ENCODE measurements around the gene TNFAIP3. TPM values are rescaled to one million over a fixed set of nuclear protein-coding genes. Genes with fewer than 3 reads are reported as not detected.

The TNFAIP3 gene
- total RNA-seq, 1 donor from 2014 or later: 16.8 TPM

DNA sequence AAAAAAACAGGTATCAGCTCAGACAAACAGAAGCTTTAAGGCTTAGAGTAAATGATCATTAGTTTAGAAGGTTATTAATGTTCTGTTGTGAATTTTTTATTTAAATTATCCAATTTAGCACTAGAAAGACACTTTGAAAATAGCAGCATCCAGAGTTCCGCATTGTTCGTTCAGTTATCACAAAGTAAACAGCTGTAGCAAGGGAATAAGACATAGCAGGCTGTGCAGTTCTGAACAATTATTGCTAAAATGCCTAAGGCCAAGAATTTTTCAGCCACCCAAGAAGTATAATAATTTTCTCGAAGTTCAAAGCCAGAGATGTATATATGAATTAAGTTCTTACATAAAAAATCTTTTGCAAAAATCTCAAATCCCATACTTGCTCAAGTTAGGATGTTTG is 8.0 kb upstream of the TNFAIP3 start:
- no peak for FAIRE-seq
- H3K4me3 Mint-ChIP-seq (ENCODE audit: unreplicated experiment): no peak overlapping the region
- Histone ChIP-seq H3K4me2 (ENCODE audit: low read length) (no peak overlapping the region), H2AFZ (ENCODE audit: low read depth, low read length) (no peak overlapping the region), H3K79me2 (ENCODE audit: insufficient read depth, low read length) (no peaks in the 10 kb centered on the region), H3K9me3 (ENCODE audit: insufficient read depth, low read depth, low read length) (no peaks in the 10 kb centered on the region), H3K4me3 (ENCODE audit: insufficient read depth, low read depth, low read length) (no peak overlapping the region), H3K27ac (ENCODE audit: low read depth, low read length) (no peak overlapping the region), H3K4me1 (ENCODE audit: insufficient read depth, low read length) (no peaks in the 10 kb centered on the region), H3K9ac (ENCODE audit: low read length) (no peak overlapping the region), H4K20me1 (ENCODE audit: insufficient read depth, low read length) (no peaks in the 10 kb centered on the region), H3K27me3 (ENCODE audit: insufficient read depth, low read length) (no peaks in the 10 kb centered on the region), H3K36me3 (ENCODE audit: insufficient read depth, low read length) (no peaks in the 10 kb centered on the region)
- peaks cover 3% of the 10 kb centered on the region for H3K9me3 Mint-ChIP-seq (ENCODE audit: unreplicated experiment)
- DNase-seq (ENCODE audit: low read depth): no peak
- TF ChIP-seq, protein P1, sequence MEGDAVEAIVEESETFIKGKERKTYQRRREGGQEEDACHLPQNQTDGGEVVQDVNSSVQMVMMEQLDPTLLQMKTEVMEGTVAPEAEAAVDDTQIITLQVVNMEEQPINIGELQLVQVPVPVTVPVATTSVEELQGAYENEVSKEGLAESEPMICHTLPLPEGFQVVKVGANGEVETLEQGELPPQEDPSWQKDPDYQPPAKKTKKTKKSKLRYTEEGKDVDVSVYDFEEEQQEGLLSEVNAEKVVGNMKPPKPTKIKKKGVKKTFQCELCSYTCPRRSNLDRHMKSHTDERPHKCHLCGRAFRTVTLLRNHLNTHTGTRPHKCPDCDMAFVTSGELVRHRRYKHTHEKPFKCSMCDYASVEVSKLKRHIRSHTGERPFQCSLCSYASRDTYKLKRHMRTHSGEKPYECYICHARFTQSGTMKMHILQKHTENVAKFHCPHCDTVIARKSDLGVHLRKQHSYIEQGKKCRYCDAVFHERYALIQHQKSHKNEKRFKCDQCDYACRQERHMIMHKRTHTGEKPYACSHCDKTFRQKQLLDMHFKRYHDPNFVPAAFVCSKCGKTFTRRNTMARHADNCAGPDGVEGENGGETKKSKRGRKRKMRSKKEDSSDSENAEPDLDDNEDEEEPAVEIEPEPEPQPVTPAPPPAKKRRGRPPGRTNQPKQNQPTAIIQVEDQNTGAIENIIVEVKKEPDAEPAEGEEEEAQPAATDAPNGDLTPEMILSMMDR (IDR thresholded peaks at IDR 0.05; ENCODE audit: insufficient read depth, low read depth, low read length): no peak
- no peak for TF ChIP-seq EZH2 (IDR thresholded peaks at IDR 0.05; ENCODE audit: insufficient read depth, low read length)
- H3K36me3 Mint-ChIP-seq (ENCODE audit: low read depth, unreplicated experiment): no peaks in the 10 kb centered on the region
- no peak overlapping the region for H3K27ac Mint-ChIP-seq (ENCODE audit: unreplicated experiment)
- peaks cover 3% of the 10 kb centered on the region for H3K4me1 Mint-ChIP-seq (ENCODE audit: low read depth, unreplicated experiment)
- H3K27me3 Mint-ChIP-seq (ENCODE audit: low read depth, unreplicated experiment): no peaks in the 10 kb centered on the region

DNA sequence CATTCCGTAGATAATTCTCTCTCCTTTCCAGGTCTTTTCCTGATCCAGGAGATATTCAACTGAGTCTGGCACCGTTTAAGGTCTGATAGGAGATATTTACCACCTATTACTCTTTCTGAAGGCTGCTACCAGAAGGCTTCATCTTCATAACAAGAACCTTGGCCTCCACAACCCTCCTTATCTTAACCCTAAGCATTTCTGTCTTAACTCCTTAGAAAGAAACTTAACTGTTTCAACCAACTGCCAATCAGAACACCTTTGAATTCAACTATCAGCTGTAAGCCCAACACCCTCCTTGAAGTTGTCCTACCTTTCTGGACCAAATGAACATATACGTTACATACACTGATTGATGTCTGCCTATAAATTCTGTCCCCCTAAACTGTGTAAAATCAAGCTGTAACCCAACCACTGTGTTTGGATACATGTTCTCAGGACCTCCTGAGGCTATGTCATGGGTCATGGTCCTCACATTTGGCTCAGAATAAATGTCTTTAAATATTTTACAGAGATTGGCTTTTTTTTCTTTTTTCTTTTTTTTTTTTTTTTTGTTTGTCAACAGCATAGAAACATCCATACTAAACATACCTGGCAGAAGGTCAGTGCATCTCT is 6.6 kb upstream of the TNFAIP3 start:
- Mint-ChIP-seq H3K27ac (ENCODE audit: unreplicated experiment) (peak overlapping the region; percentile 27), H3K9me3 (ENCODE audit: unreplicated experiment) (peaks cover 3% of the 10 kb centered on the region), H3K27me3 (ENCODE audit: low read depth, unreplicated experiment) (no peaks in the 10 kb centered on the region), H3K4me3 (ENCODE audit: unreplicated experiment) (no peak overlapping the region), H3K4me1 (ENCODE audit: low read depth, unreplicated experiment) (peaks cover 3% of the 10 kb centered on the region), H3K36me3 (ENCODE audit: low read depth, unreplicated experiment) (no peaks in the 10 kb centered on the region)
- H3K4me2 ChIP-seq (ENCODE audit: low read length): no peak overlapping the region
- no peaks in the 10 kb centered on the region for H3K36me3 ChIP-seq (ENCODE audit: insufficient read depth, low read length)
- H4K20me1 ChIP-seq (ENCODE audit: insufficient read depth, low read length): no peaks in the 10 kb centered on the region
- DNase-seq (ENCODE audit: low read depth) (no peak), FAIRE-seq (no peak)
- H2AFZ ChIP-seq (ENCODE audit: low read depth, low read length): no peak overlapping the region
- no peak overlapping the region for H3K27ac ChIP-seq (ENCODE audit: low read depth, low read length)
- no peak for TF ChIP-seq EZH2 (IDR thresholded peaks at IDR 0.05; ENCODE audit: insufficient read depth, low read length)
- TF ChIP-seq, protein P1 (IDR thresholded peaks at IDR 0.05; ENCODE audit: insufficient read depth, low read depth, low read length): no peak
- no peak overlapping the region for H3K9ac ChIP-seq (ENCODE audit: low read length)
- H3K27me3 ChIP-seq (ENCODE audit: insufficient read depth, low read length): no peaks in the 10 kb centered on the region
- H3K79me2 ChIP-seq (ENCODE audit: insufficient read depth, low read length): no peaks in the 10 kb centered on the region
- no peaks in the 10 kb centered on the region for H3K4me1 ChIP-seq (ENCODE audit: insufficient read depth, low read length)
- H3K9me3 ChIP-seq (ENCODE audit: insufficient read depth, low read depth, low read length): no peaks in the 10 kb centered on the region
- no peak overlapping the region for H3K4me3 ChIP-seq (ENCODE audit: insufficient read depth, low read depth, low read length)

DNA sequence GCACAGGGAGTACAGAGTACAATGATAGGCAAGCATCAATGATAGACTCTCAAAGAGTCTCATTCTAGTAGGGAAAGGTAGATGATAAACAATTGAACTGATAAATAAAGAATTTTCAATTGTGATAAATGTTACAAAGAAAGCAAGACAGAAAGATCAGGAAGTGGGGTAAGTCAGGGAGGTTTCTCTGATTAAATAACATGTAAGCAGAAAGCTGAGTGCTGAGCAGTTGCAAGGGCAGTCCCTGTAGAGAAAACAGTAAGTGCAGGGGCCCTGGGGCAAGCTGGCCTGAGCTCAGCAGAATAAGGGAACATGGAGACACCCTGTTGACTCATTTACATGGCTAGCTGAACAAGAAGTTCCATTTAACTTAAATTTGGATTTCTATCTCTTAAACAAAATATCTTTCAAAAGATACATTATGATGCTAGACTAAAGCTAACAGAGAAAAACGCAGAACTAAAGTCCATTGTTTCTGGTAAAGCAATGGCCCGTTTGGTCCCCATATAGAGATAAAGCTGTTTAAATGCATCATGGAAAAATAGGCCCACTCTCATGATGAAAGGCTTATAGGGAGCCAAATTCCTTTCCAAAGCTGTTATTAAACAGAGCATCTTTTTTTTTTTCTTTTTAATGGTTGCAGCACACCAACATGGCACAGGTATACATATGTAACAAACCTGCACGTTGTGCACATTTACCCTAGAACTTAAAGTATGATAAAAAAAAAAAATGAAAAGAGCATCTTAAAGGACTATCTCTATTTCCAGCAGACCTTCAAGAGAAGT is 5.3 kb upstream of the TNFAIP3 start:
- no peaks in the 10 kb centered on the region for H3K79me2 ChIP-seq (ENCODE audit: insufficient read depth, low read length)
- H3K36me3 ChIP-seq (ENCODE audit: insufficient read depth, low read length): no peaks in the 10 kb centered on the region
- no peak overlapping the region for H3K4me2 ChIP-seq (ENCODE audit: low read length)
- no peaks in the 10 kb centered on the region for H4K20me1 ChIP-seq (ENCODE audit: insufficient read depth, low read length)
- Mint-ChIP-seq H3K4me3 (ENCODE audit: unreplicated experiment) (no peak overlapping the region), H3K4me1 (ENCODE audit: low read depth, unreplicated experiment) (peaks cover 8% of the 10 kb centered on the region), H3K36me3 (ENCODE audit: low read depth, unreplicated experiment) (no peaks in the 10 kb centered on the region), H3K27ac (ENCODE audit: unreplicated experiment) (no peak overlapping the region), H3K27me3 (ENCODE audit: low read depth, unreplicated experiment) (no peaks in the 10 kb centered on the region), H3K9me3 (ENCODE audit: unreplicated experiment) (no peaks in the 10 kb centered on the region)
- peaks cover 8% of the 10 kb centered on the region for H3K4me1 ChIP-seq (ENCODE audit: insufficient read depth, low read length)
- DNase-seq (ENCODE audit: low read depth) (no peak), FAIRE-seq (no peak)
- H3K9ac ChIP-seq (ENCODE audit: low read length): no peak overlapping the region
- H3K4me3 ChIP-seq (ENCODE audit: insufficient read depth, low read depth, low read length): no peak overlapping the region
- H3K9me3 ChIP-seq (ENCODE audit: insufficient read depth, low read depth, low read length): no peaks in the 10 kb centered on the region
- H3K27ac ChIP-seq (ENCODE audit: low read depth, low read length): no peak overlapping the region
- H3K27me3 ChIP-seq (ENCODE audit: insufficient read depth, low read length): no peaks in the 10 kb centered on the region
- H2AFZ ChIP-seq (ENCODE audit: low read depth, low read length): no peak overlapping the region
- no peak for TF ChIP-seq EZH2 (IDR thresholded peaks at IDR 0.05; ENCODE audit: insufficient read depth, low read length)
- TF ChIP-seq, protein P1 (IDR thresholded peaks at IDR 0.05; ENCODE audit: insufficient read depth, low read depth, low read length): no peak

All from astrocyte (in vitro differentiated cells and primary cell).